HG02571 (cell line): ENCODE results near the gene PRELID3B.

Experiments used
- ATAC-seq: cut with Tn5 transposase; IDR thresholded peaks from one replicate; pipeline ENCODE4 v1.9.1; 2021; ENCODE audit warnings: mild to moderate bottlenecking, moderate library complexity; ENCODE audit not compliant: unreplicated experiment

The PRELID3B gene

DNA sequence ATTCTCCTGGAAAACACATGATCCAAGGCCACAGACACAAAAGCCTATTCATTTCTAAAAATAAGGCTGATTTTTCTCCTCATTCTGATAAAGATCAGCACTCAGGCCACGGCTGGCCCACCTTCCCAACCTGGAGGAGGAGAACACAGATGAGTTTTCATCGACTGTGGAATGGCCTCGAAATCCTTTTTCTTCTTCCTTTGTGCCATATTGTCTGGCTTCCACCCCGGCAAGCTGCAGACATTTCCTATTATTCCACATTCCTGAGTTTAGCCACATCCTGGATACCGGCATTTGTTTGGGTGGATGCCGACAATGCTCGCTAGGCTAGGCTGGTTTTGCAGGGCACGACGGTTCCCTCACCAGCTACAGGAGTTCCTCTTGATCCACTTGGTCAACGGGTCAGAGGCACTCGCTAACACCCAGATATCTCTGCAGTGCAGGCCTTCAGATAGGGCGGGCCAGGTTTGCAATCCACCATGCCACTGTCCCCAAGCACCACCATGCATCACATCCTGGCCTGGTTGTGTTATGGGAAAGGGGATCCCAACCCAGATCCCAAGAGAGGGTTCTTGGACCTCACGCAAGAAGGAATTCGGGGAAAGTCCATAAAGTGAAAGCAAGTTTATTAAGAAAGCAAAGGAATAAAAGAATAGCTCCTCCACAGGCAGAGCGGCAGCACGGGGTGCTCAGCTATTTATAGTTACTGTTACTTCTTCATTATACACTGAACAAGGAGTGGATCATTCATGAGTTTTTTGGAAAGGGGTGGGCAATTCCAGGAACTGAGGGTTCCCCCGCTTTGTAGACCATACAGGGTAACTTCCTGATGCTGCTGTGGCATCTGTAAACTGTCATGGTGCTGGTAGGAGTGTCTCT, 31.4 kb downstream of the PRELID3B start:
- ATAC-seq: no peak

GRCh38 chr20:59010321-59010994, 32.1 kb downstream of the PRELID3B start:
- ATAC-seq: no peak

- no peak for ATAC-seq
Measured at GRCh38 chr20:59008715-59009336, 33.8 kb downstream of the PRELID3B start.

DNA sequence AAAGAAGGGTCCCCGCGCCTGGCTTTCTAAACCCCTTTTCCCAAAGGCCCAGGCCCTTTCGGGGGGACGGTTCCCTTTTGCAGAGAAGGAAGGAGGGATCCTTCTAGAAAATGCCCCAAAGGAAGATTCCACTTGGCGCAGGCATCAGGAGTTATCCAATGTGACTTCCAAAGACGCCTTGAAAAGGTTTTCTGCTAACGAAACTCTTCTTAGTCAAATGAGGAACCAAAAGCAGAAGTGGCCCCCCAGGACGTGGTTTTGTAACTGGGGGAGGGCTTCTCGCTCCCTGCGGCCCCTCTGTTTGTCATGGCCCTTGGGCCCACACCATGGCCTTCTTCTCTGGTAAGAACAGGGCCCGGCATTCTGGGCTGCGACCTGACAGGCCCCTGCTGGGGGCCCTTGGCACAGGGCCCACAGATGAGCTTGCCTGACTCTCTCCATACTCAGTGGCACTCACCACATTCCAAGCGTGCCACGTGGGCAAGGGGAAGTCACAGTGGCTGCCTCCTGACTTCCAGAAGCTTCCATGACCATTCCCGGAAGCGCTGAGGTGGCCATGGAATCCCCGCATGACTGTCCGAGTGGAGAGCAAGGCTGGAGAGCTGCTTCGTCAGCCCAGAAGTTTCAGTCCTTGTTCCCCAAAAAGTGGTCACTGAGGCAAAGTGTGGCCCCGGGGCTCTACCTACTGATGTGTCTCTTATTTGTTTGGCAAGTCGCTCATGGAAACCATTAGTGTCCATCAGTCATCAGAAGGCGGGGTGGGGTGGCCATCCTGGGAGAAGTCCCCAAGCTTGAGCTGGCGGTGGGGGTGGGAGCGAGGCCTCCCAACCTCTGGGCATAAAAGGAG, 34.7 kb downstream of the PRELID3B start:
- peak; percentile 39 for ATAC-seq

DNA sequence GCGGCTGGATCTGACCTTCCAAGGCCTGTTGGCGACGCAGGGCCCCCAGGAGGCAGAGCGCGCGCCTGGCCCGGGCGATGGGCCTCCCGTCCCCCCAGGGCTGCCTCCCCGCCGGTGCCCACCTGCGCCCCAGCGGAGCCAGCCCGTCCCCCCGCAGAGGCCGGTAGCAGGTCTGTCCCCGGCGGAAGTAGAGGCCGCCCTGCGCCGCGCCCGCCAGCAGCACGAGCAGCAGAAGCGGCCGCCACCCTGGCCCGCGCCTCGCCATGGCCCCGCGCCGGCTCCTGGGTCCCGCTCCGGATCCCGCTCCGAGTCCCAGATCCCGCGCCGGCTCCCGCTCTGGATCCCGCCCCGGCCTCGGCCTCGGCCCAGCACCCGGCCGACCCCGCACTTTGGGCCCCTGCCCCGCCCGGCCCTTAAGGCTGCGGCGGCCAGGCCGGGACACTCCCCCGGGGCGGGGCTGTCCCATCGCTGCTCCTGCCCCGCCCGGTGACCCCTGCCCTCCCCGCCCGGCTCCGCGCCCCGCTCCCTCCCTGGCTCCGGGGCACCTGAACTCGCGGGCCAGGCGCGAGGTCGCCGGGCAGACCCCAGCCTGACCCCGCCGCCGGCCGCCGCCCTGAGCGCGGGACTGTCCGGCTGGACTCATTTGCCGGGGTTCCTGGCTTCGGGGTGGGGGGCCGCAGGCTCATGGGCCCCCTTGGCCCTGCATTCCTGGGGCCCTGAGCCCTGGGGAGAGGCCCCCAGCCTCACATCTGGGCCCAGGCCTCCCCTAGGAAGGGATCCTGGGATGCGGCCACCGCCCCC, 35.5 kb downstream of the PRELID3B start, which contains the start of gene CTSZ:
Gene CTSZ (minus strand): TSS at position 391 of the 801 bp plus-strand sequence. CDS start 126 bp downstream, at position 265.
- ATAC-seq: peak; percentile 34

DNA sequence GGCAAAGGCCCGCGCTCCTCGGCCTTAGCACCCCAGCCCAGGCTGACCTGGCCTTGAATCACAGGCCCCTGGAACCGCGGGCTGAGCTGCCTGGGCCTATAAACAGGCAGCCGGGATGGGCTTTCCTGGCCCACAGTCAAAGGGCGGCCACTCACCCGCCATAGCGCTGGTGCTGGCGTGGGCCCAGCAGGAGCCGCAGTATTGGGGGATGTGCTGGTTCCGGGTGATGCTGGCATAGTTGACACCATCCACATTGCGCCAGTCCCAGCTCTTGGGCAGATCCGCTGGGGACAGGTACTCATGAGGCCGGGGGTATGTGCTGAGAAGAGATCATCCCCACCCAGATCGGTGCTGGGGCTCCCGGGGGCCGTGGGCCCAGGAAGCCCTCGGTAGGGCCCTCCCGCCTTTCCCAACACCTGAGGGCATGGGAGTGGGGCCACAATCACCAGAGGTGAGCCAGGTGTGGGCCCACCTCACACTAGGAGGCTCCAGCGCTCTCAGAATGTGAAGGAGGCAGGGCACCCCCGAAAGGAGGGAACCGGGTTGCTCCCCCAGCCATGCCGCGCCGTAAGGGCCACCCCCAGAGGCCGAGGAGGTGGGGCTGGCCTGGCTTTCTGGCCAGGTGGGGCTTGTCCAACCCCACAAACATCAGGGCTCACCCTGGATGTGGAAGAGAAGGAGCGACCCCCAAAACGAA, 36.3 kb downstream of the PRELID3B start:
- no peak for ATAC-seq

DNA sequence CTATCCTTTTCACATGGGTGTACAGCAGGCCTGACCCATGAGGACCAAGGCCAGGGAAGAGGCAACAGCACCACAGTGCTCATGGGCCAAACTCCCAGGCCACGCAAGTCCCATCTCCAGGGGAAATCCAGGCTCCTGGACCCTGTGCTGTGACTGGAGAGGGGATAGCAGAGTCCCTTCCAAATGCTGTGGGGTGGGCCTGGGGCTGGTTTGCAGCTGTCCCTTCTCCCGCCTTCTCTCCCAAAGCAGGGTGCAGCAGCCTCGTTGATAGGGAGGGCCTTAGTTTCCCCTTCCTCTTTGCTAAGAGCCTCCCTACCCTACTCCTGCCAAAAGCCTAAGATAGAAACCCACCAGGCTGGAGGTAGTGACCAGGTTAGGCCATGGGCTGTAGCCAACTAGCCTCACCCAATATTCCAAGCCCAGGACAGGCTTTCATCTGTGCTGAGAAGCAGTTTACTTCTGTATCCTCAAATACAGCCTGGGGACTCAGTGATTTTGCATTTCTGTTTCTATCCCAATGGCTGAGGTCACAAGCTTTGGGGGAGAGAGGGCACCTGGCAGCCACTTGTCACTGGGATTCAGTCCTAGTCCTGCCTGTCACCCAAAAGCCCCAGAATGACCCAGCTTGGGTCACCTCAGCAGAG, 36.9 kb downstream of the PRELID3B start:
- no peak for ATAC-seq

- peak; percentile 49 for ATAC-seq
Measured at GRCh38 chr20:59004763-59005522, 37.6 kb downstream of the PRELID3B start.

DNA sequence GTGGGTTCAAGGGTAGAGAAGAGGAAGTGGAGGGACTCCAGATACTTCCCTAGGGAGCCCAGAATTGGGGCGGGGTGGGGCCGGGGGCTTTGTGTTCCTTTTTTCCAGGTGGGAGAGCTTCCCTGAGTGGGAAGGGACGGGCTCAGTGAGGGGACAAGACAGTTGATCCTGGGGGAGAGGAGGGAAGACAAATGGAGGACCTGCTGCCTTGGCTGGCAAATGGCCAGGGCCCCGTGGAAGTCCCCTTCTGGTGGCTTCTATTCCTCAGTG, 38.2 kb downstream of the PRELID3B start:
- no peak for ATAC-seq

GRCh38 chr20:59003836-59004492, 38.6 kb downstream of the PRELID3B start:
- no peak for ATAC-seq

DNA sequence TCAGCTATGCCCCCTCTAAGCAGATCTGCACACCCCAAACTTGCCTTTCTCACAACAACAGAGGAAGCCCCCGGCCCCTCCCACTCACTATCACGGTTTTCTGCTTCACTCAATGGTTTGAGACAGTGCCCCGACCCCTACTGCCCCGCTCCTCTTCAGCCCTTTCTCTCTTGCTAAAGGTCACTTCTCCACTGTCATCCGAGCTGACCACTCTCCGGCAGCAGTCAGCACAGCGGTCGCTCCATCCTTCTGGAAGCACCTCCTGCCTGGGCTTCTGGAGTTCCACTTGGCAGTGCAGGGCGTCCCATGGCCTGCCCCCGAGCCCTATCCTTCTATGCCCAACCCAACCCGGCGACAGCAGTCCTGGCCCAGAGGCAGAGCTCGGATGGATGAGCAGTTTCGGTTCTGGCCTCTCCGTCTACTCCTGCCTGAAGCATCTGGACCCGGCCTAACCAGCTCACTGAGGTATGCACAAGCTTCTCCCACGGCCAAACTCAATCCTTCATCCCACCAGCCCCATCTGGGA, 39.6 kb downstream of the PRELID3B start:
- no peak for ATAC-seq

DNA sequence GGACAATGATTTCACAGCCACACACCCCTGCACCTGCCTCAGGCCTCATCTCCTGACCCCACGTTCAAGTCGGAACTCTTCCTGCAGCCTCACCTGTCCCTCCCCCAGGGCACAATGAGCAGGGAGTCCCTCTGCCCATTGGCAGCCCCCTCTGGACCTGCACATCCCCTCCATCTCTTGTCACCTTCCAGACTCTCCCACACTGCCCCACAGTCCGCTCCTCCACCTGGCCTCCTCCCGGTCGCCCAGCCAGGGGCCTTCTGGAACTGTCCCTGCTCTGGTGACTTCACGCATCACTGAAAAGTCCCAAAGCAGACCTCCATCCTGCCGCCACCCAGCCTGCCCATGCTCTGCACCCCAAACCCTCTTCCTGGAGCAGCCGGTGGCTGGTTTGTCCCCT, 40.2 kb downstream of the PRELID3B start:
- ATAC-seq: no peak

DNA sequence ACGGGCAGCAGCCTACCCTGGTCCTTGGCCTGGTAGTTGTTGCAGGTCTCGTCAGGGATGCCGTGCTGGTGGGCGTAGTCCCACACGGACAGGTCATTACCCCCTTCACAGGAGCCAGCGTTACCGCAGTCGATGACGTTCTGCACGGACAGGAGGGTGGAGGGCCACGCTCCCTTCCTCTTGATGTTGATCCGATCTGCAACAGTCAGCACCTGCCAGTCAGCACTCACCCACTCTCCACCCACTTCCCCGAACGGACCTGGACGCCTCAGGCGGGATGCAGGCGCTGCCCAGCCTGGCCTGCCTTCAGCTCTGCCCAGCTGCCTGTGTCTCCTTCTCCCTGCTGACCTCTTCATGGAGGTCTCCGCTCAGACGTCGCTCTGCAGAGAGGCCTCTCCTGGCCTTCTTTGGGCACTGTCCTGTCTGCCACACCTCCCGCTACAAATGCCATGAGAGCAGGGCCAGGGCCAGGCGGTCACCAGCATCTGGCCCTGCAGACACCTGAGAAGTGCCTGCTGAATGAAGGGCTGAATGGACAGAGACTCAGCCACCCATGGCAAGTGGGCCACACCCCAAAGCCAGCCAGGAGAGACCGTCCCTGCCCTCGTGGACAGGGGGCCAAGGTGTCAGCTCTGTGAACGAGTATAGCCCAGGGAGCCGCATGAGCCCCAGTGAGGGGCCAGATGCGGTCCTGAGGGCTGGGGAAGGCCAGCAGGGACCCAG, 41.0 kb downstream of the PRELID3B start:
- ATAC-seq: no peak

GRCh38 chr20:59001068-59001448, 41.5 kb downstream of the PRELID3B start:
- no peak for ATAC-seq

DNA sequence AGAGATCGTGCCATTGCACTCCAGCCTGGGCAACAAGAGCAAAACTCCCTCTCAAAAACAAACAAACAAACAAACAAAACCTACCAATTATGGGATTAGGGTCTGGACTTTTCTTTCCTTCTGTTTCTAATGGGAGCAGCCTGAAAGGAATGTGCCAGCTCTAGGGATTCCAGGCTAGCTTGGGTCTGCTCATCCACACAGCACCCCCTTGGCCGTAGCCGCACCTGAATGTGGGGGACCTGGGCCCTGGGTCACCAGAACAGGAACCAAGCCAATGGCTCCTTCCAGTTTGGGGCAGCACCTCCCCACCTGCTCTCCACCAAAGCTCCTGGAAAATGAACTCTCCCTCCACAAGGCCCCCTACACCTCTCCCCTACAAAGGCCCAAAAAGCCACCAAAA, 42.3 kb downstream of the PRELID3B start:
- no peak for ATAC-seq

GRCh38 chr20:58998656-58999055, 43.9 kb downstream of the PRELID3B start:
- ATAC-seq: no peak
